ENCODE results near the gene MSRB3. TPM values are rescaled to one million over a fixed set of nuclear protein-coding genes. Genes with fewer than 3 reads are reported as not detected.
A peak's percentile ranks its signal among the peaks of the same experiment; 100 is the strongest.

MSRB3 gene
- total and polyA plus RNA-seq, 2 experiments from 2014 or later: 16.9 to 19.2 TPM

DNA sequence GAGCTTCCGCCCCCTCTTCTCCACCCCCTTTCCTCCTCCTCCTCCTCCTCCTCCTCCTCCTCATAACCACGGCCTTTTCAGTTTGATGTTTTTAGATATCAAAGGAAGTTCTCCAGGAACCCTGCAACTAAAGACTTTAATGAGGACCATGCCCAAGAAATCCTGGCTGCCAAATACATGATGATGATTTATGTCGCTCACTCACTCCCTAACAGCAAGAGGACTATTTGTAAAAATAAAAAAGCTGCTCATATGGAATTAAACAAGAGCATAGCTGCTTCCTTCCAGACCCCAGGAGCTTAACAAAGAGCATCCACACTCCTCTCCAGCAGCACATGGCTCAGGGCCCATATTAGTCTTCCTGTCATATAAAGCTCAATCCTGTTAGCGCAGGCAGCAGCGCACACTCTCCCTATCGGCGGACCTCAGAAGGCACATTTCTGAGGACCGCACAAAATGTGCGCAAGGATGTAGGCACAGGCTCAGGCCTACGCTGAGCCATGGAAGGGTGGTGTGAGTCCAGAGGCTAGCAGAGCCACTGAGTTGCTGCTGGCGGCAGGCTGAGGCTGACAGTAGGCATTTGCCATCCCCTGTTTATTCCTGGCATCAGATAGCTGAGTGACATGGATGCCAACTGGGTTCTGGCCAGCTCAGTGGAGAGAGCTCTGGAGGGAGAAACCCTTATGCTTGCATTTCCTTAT lies 232.8 kb downstream of the MSRB3 start:
- WGBS (ENCODE audit: low lambda C conversion rate, missing lambda C conversion rate): 67% methylated on average over 11 of the region's 11 CpGs
- Histone ChIP-seq H2AFZ (no peak overlapping the region), H3K79me2 (no peaks in the 10 kb centered on the region), H3K4me3 (no peak overlapping the region), H3K4me2 (peak overlapping the region; percentile 56), H3K27me3 (no peaks in the 10 kb centered on the region), H3K27ac (peak overlapping the region; percentile 81), H3K4me1 (ENCODE audit: insufficient read depth) (peaks cover 16% of the 10 kb centered on the region), H3K9me2 (replicated peaks; ENCODE audit: insufficient read depth) (no peaks in the 10 kb centered on the region), H3K9me3 (ENCODE audit: low read depth) (no peaks in the 10 kb centered on the region), H4K20me1 (ENCODE audit: insufficient read depth, poor library complexity, severe bottlenecking) (no peaks in the 10 kb centered on the region), H3K36me3 (replicated peaks; ENCODE audit: insufficient read depth, low read depth) (no peaks in the 10 kb centered on the region)
- DNase-seq (ENCODE audit: low spot score): peak; percentile 44
- TF ChIP-seq, protein P1, sequence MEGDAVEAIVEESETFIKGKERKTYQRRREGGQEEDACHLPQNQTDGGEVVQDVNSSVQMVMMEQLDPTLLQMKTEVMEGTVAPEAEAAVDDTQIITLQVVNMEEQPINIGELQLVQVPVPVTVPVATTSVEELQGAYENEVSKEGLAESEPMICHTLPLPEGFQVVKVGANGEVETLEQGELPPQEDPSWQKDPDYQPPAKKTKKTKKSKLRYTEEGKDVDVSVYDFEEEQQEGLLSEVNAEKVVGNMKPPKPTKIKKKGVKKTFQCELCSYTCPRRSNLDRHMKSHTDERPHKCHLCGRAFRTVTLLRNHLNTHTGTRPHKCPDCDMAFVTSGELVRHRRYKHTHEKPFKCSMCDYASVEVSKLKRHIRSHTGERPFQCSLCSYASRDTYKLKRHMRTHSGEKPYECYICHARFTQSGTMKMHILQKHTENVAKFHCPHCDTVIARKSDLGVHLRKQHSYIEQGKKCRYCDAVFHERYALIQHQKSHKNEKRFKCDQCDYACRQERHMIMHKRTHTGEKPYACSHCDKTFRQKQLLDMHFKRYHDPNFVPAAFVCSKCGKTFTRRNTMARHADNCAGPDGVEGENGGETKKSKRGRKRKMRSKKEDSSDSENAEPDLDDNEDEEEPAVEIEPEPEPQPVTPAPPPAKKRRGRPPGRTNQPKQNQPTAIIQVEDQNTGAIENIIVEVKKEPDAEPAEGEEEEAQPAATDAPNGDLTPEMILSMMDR (IDR thresholded peaks at IDR 0.05; ENCODE audit: poor library complexity): no peak
- TF ChIP-seq EZH2 (IDR thresholded peaks at IDR 0.05; ENCODE audit: borderline replicate concordance): no peak
- TF ChIP-seq EZH2phosphoT487 (IDR thresholded peaks at IDR 0.05; ENCODE audit: low read depth, severe bottlenecking, unreplicated experiment): no peak

DNA sequence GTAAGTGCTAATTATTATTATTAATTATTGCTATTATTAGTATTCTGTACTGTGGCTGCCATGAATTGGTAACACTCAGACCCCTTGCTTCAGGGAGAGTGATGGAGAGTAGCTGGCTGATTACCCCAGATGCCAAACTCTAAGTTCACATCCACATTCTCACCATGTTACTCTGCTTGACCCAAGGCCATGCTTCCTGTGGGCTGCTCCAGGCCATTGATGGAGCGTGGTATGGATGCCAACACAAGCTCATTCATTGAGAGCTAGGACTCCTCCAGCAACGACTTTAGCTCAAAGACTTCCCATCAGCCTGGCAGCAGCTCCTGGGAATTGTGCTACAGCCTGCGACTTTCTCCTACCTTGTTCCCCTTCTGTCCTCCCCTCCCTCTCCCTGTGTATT lies 233.4 kb downstream of the MSRB3 start:
- no peaks in the 10 kb centered on the region for H3K9me3 ChIP-seq (ENCODE audit: low read depth)
- H4K20me1 ChIP-seq (ENCODE audit: insufficient read depth, poor library complexity, severe bottlenecking): no peaks in the 10 kb centered on the region
- 97% methylated on average over 3 of the region's 3 CpGs for WGBS (ENCODE audit: low lambda C conversion rate, missing lambda C conversion rate)
- no peaks in the 10 kb centered on the region for H3K79me2 ChIP-seq
- peaks cover 16% of the 10 kb centered on the region for H3K4me1 ChIP-seq (ENCODE audit: insufficient read depth)
- TF ChIP-seq EZH2phosphoT487 (IDR thresholded peaks at IDR 0.05; ENCODE audit: low read depth, severe bottlenecking, unreplicated experiment) (no peak), EZH2 (IDR thresholded peaks at IDR 0.05; ENCODE audit: borderline replicate concordance) (no peak)
- TF ChIP-seq, protein P1 (IDR thresholded peaks at IDR 0.05; ENCODE audit: poor library complexity): no peak
- H3K27ac ChIP-seq: peak overlapping the region; percentile 81
- no peak overlapping the region for H3K4me3 ChIP-seq
- H3K9me2 ChIP-seq (replicated peaks; ENCODE audit: insufficient read depth): no peaks in the 10 kb centered on the region
- peak overlapping the region; percentile 56 for H3K4me2 ChIP-seq
- H2AFZ ChIP-seq: no peak overlapping the region
- H3K27me3 ChIP-seq: no peaks in the 10 kb centered on the region
- DNase-seq (ENCODE audit: low spot score): no peak
- H3K36me3 ChIP-seq (replicated peaks; ENCODE audit: insufficient read depth, low read depth): no peaks in the 10 kb centered on the region

Other genes with a start within 250 kb of the MSRB3 start
- 4.3 and 5.5 TPM in 2 replicates for gene WIF1, start 157.4 kb upstream of the MSRB3 start, total RNA-seq
- gene WIF1, start 157.4 kb upstream of the MSRB3 start, polyA plus RNA-seq: 2.2 and 4.7 TPM in 2 replicates
- 34.8 and 51.1 TPM in 2 replicates for gene LEMD3, start 109.1 kb upstream of the MSRB3 start, total RNA-seq
- 15.5 and 17.7 TPM in 2 replicates for gene LEMD3, start 109.1 kb upstream of the MSRB3 start, polyA plus RNA-seq

Measured in hepatocyte (in vitro differentiated cells).